Uterus (tissue), 4 donors: ENCODE measurements around the gene IFI6. TPM values are rescaled to one million over a fixed set of nuclear protein-coding genes. Genes with fewer than 3 reads are reported as not detected.

ENCODE experiments used
- DNase-seq, 2 donors: peaks; one replicate each; pipeline ENCODE4 v3.0.0-alpha.2; 2019 to 2020
- H3K27ac ChIP-seq, 2 donors: fragments of 200-600 bp; sonication (generic); 1 replicate in 1 of 2; 2 replicates in 1 of 2; pipeline ENCODE4 v1.5.1; 2016 to 2018
- H3K27me3 ChIP-seq, 2 donors: fragments of 200-600 bp; sonication (generic); one replicate each; pipeline ENCODE4 v1.5.1; 2018 to 2019; ENCODE audit warnings: control low read depth in 1 of 2
- H3K36me3 ChIP-seq, 2 donors: fragments of 200-600 bp; sonication (generic); one replicate each; pipeline ENCODE4 v1.5.1; 2019; ENCODE audit warnings: control low read depth in 1 of 2
- H3K4me1 ChIP-seq, 2 donors: fragments of 200-600 bp; sonication (generic); one replicate each; pipeline ENCODE4 v1.5.1; 2018 to 2019; ENCODE audit warnings: control low read depth in 1 of 2
- H3K4me3 ChIP-seq, 2 donors: fragments of 200-600 bp; sonication (generic); 1 replicate in 1 of 2; 2 replicates in 1 of 2; pipeline ENCODE4 v1.5.1; 2018 to 2019; ENCODE audit warnings: mild to moderate bottlenecking in 1 of 2
- H3K9me3 ChIP-seq, 2 donors: fragments of 200-600 bp; sonication (generic); one replicate each; pipeline ENCODE4 v1.5.1; 2019; ENCODE audit warnings: control low read depth in 1 of 2
- CTCF ChIP-seq, 4 experiments: fragments of 200-600 bp in 2 of 4; fragments of 450-650 bp in 2 of 4; sonication (generic) in 2 of 4; IDR thresholded peaks; one replicate each; pipeline ENCODE4 v1.5.1; 2016 to 2019; ENCODE audit warnings: antibody characterized with exemption in 4 of 4, mild to moderate bottlenecking in 2 of 4, moderate library complexity in 1 of 4
- POLR2A ChIP-seq, 2 donors: fragments of 450-650 bp; IDR thresholded peaks; one replicate each; pipeline ENCODE4 v1.6.1; 2016; ENCODE audit warnings: antibody characterized with exemption in 2 of 2, mild to moderate bottlenecking in 1 of 2, moderate library complexity in 1 of 2
- intact Hi-C: fragments of 100-400 bp; cut with DNase I; formaldehyde crosslinking; loops from one replicate; pipeline ENCODE4 v1.15.1; 2023; ENCODE audit warnings: low total_unique reads
- total RNA-seq, 4 donors: library from RNA; depleted of rRNA in 3 of 4; stranded (reverse); fragments of >200 nt in 3 of 4; gene quantifications; one replicate each; pipeline versions ENCODE4 v1.1.0 to v1.2.4, GENCODE V29; 2014 to 2023
- donor health status: DM: yes; HTN: yes; CAD: no.

IFI6 gene
- total RNA-seq, 4 donors from 2014 or later: 64.4 to 103 (median 79.5) TPM

GRCh38 chr1:27655151-27655937, 16.6 kb downstream of the IFI6 start:
- Histone ChIP-seq H3K27me3 (no peaks in the 10 kb centered on the region), H3K27ac (peak overlapping the region; percentile 23 to 54), H3K4me1 (peaks cover 0 to 3% of the 10 kb centered on the region in 2 donors), H3K4me3 (no peak overlapping the region), H3K9me3 (no peaks in the 10 kb centered on the region), H3K36me3 (no peaks in the 10 kb centered on the region)
- TF ChIP-seq POLR2A (IDR thresholded peaks at IDR 0.05): no peak
- TF ChIP-seq CTCF (IDR thresholded peaks at IDR 0.05): no peak
- no peak for DNase-seq
- intact Hi-C loops: no loop called here

- no peak for DNase-seq
- intact Hi-C loops: no loop called here
- Histone ChIP-seq H3K4me1 (no peaks in the 10 kb centered on the region), H3K27ac (no peak overlapping the region), H3K36me3 (no peaks in the 10 kb centered on the region), H3K27me3 (no peaks in the 10 kb centered on the region), H3K4me3 (no peak overlapping the region), H3K9me3 (no peaks in the 10 kb centered on the region)
- no peak for TF ChIP-seq CTCF (IDR thresholded peaks at IDR 0.05)
- TF ChIP-seq POLR2A (IDR thresholded peaks at IDR 0.05): no peak
These were observed 19.7 kb downstream of the IFI6 start for GRCh38 chr1:27652111-27652864.

- Histone ChIP-seq H3K9me3 (no peaks in the 10 kb centered on the region), H3K27ac (no peak overlapping the region), H3K4me3 (no peak overlapping the region), H3K27me3 (no peaks in the 10 kb centered on the region), H3K36me3 (no peaks in the 10 kb centered on the region), H3K4me1 (no peaks in the 10 kb centered on the region)
- TF ChIP-seq POLR2A (IDR thresholded peaks at IDR 0.05): no peak
- TF ChIP-seq CTCF (IDR thresholded peaks at IDR 0.05): no peak
- DNase-seq: no peak
- intact Hi-C loops: no loop called here
These were observed 21.3 kb downstream of the IFI6 start for GRCh38 chr1:27650539-27651175.

- H3K4me1 ChIP-seq: no peaks in the 10 kb centered on the region
- no peaks in the 10 kb centered on the region for H3K9me3 ChIP-seq
- TF ChIP-seq CTCF (IDR thresholded peaks at IDR 0.05) (no peak), POLR2A (IDR thresholded peaks at IDR 0.05) (no peak)
- intact Hi-C loops: no loop called here
- DNase-seq: no peak
- H3K4me3 ChIP-seq: no peak overlapping the region
- H3K36me3 ChIP-seq: no peaks in the 10 kb centered on the region
- H3K27ac ChIP-seq: no peak overlapping the region
- H3K27me3 ChIP-seq: no peaks in the 10 kb centered on the region
These were observed 21.8 kb downstream of the IFI6 start for GRCh38 chr1:27650171-27650538.

- Histone ChIP-seq H3K4me1 (no peaks in the 10 kb centered on the region), H3K27ac (no peak overlapping the region), H3K4me3 (no peak overlapping the region), H3K36me3 (no peaks in the 10 kb centered on the region), H3K9me3 (no peaks in the 10 kb centered on the region), H3K27me3 (no peaks in the 10 kb centered on the region)
- intact Hi-C loops: no loop called here
- DNase-seq: no peak
- TF ChIP-seq CTCF (IDR thresholded peaks at IDR 0.05) (no peak), POLR2A (IDR thresholded peaks at IDR 0.05) (no peak)
These were observed 22.7 kb downstream of the IFI6 start for GRCh38 chr1:27649306-27649635.
